GM23338 (cell line): ENCODE results near the gene SLC8A3. TPM values are rescaled to one million over a fixed set of nuclear protein-coding genes. Genes with fewer than 3 reads are reported as not detected.

Source experiments
- ATAC-seq: fragments of 200-7000 bp; cut with Tn5 transposase; 3 replicates; pipeline ENCODE4 v1.9.1; 2020
- DNase-seq: peaks from one replicate; pipeline ENCODE4 v3.0.0-alpha.2; 2015; ENCODE audit warnings: low spot score
- H2AFZ ChIP-seq: fragments of 200-600 bp; sonication (generic); 2 replicates; pipeline ENCODE4 v1.8.0; 2016; ENCODE audit warnings: antibody characterized with exemption, mild to moderate bottlenecking, moderate library complexity
- H3F3A ChIP-seq: fragments of 200-600 bp; sonication (generic); replicated peaks from 2 replicates; pipeline ENCODE4 v1.8.0; 2017; ENCODE audit warnings: antibody characterized with exemption, mixed run types, low read depth
- H3K27ac ChIP-seq: fragments of 200-600 bp; sonication (generic); 2 replicates; pipeline ENCODE4 v1.6.1; 2016; ENCODE audit warnings: low read depth
- H3K27me3 ChIP-seq: fragments of 200-600 bp; sonication (generic); 2 replicates; pipeline ENCODE4 v1.8.0; 2016; ENCODE audit warnings: mild to moderate bottlenecking, mixed run types, moderate library complexity; ENCODE audit not compliant: insufficient read depth
- H3K36me3 ChIP-seq: fragments of 200-600 bp; sonication (generic); 2 replicates; pipeline ENCODE4 v1.8.0; 2016; ENCODE audit warnings: mild to moderate bottlenecking; ENCODE audit not compliant: insufficient read depth
- H3K4me1 ChIP-seq: fragments of 200-600 bp; sonication (generic); 2 replicates; pipeline ENCODE4 v1.8.0; 2016; ENCODE audit warnings: mild to moderate bottlenecking, moderate library complexity; ENCODE audit not compliant: insufficient read depth
- H3K4me2 ChIP-seq: fragments of 200-600 bp; sonication (generic); 2 replicates; pipeline ENCODE4 v1.7.1; 2017; ENCODE audit warnings: mixed run types
- H3K4me3 ChIP-seq: fragments of 200-600 bp; sonication (generic); 2 replicates; pipeline ENCODE4 v1.6.1; 2016; ENCODE audit warnings: mixed run types
- H3K79me2 ChIP-seq: fragments of 200-600 bp; sonication (generic); replicated peaks from 2 replicates; pipeline ENCODE4 v1.8.0; 2017; ENCODE audit warnings: mild to moderate bottlenecking; ENCODE audit not compliant: insufficient read depth
- H3K9me2 ChIP-seq: fragments of 200-600 bp; sonication (generic); 2 replicates; pipeline ENCODE4 v1.8.0; 2017; ENCODE audit not compliant: insufficient read depth
- H4K20me1 ChIP-seq: fragments of 200-600 bp; sonication (generic); replicated peaks from 2 replicates; pipeline ENCODE4 v1.8.0; 2017; ENCODE audit warnings: mild to moderate bottlenecking; ENCODE audit not compliant: insufficient read depth
- H3K27ac Mint-ChIP-seq: 2 replicates; pipeline ENCODE4 v1.8.0; 2020; ENCODE audit warnings: inconsistent platforms, mild to moderate bottlenecking, moderate library complexity, mixed read lengths
- H3K27me3 Mint-ChIP-seq: 3 replicates; pipeline ENCODE4 v1.8.0; 2022; ENCODE audit warnings: low read depth, mild to moderate bottlenecking, moderate library complexity, mixed read lengths, inconsistent platforms; ENCODE audit not compliant: insufficient read depth, poor library complexity
- H3K36me3 Mint-ChIP-seq: 3 replicates; pipeline ENCODE4 v1.8.0; 2021; ENCODE audit warnings: low read depth, mild to moderate bottlenecking, inconsistent platforms, moderate library complexity, mixed read lengths
- H3K4me1 Mint-ChIP-seq: 3 replicates; pipeline ENCODE4 v1.8.0; 2020; ENCODE audit warnings: mild to moderate bottlenecking, inconsistent platforms, mixed read lengths
- H3K4me3 Mint-ChIP-seq: 3 replicates; pipeline ENCODE4 v1.8.0; 2021; ENCODE audit warnings: moderate library complexity, mild to moderate bottlenecking, inconsistent platforms, mixed read lengths
- H3K9me3 Mint-ChIP-seq: 3 replicates; pipeline ENCODE4 v1.8.0; 2020; ENCODE audit warnings: moderate library complexity, mild to moderate bottlenecking, inconsistent platforms, mixed read lengths
- CREB1 ChIP-seq: fragments of 250-450 bp; sonication (Bioruptor Pico); IDR thresholded peaks from 2 replicates; pipeline ENCODE4 v1.5.0; 2020; ENCODE audit warnings: low read depth, mild to moderate bottlenecking, moderate library complexity
- ETS1 ChIP-seq: IDR thresholded peaks from 2 replicates; pipeline ENCODE4 v1.6.1; 2016; ENCODE audit warnings: antibody characterized with exemption
- JUNB ChIP-seq: IDR thresholded peaks from one replicate; pipeline ENCODE4 v1.6.1; 2016; ENCODE audit warnings: antibody characterized with exemption; ENCODE audit not compliant: unreplicated experiment
- ZNF462 ChIP-seq: fragments of 250-450 bp; sonication (Bioruptor Pico); IDR thresholded peaks from 2 replicates; pipeline ENCODE4 v1.5.0; 2020; ENCODE audit warnings: mild to moderate bottlenecking, moderate library complexity
- polyA plus RNA-seq: library from polyadenylated mRNA; unstranded; fragments of >200 nt; fragmentation: Nextera tagmentation; extraction: Ambion mirVana; gene quantifications from 2 replicates; pipeline ENCODE4 v1.2.1, GENCODE V29; 2016
- total RNA-seq: library from RNA; depleted of rRNA; stranded (reverse); fragments of >200 nt; shearing (Covaris generic); gene quantifications from 2 replicates; pipeline ENCODE4 v1.2.3, GENCODE V29; 2014

The SLC8A3 gene
- total and polyA plus RNA-seq, 2 experiments from 2014 or later: 0.82 to 2.0 TPM

- TF ChIP-seq ZNF462 (CRISPR knock-in tag) (no peak), JUNB (no peak), ETS1 (no peak), CREB1 (CRISPR knock-in tag) (no peak)
Measured at GRCh38 chr14:70014406-70015095, 174.2 kb downstream of the SLC8A3 start (continued).

- no peaks in the 10 kb centered on the region for H3F3A ChIP-seq
- peaks cover 9% of the 10 kb centered on the region for H3K9me2 ChIP-seq
- ATAC-seq: peak; percentile 86
- H3K4me2 ChIP-seq: no peak overlapping the region
- no peaks in the 10 kb centered on the region for H3K9me3 Mint-ChIP-seq
- H3K4me1 Mint-ChIP-seq: peaks cover 20% of the 10 kb centered on the region
- H3K27me3 Mint-ChIP-seq: peaks cover 5% of the 10 kb centered on the region
- no peak overlapping the region for H3K27ac Mint-ChIP-seq
- no peak overlapping the region for H3K4me3 Mint-ChIP-seq
- no peaks in the 10 kb centered on the region for H3K79me2 ChIP-seq
- no peak overlapping the region for H3K4me3 ChIP-seq
- H2AFZ ChIP-seq: no peak overlapping the region
- no peak overlapping the region for H3K27ac ChIP-seq
- H3K36me3 ChIP-seq: no peaks in the 10 kb centered on the region
- H3K4me1 ChIP-seq: peaks cover 7% of the 10 kb centered on the region
- peak; percentile 86 for DNase-seq
- H3K36me3 Mint-ChIP-seq: no peaks in the 10 kb centered on the region
- H3K27me3 ChIP-seq: no peaks in the 10 kb centered on the region
- H4K20me1 ChIP-seq: no peaks in the 10 kb centered on the region
- TF ChIP-seq CREB1 (CRISPR knock-in tag) (0 out of 2 replicates have a peak, but pooled peaks have one; percentile 8), ZNF462 (CRISPR knock-in tag) (no peak)
Measured at GRCh38 chr14:70013271-70013873, 175.4 kb downstream of the SLC8A3 start.
